GM23248 (cell line): ENCODE results near the gene B4GALNT1.

Experiments
- EZH2 ChIP-seq: fragments of 200-600 bp; sonication (generic); IDR thresholded peaks from 2 replicates; pipeline ENCODE4 v1.6.1; 2018; ENCODE audit warnings: antibody characterized with exemption, mild to moderate bottlenecking; ENCODE audit not compliant: insufficient read depth, poor library complexity, severe bottlenecking
- EZH2phosphoT487 ChIP-seq: fragments of 200-600 bp; sonication (generic); IDR thresholded peaks from 2 replicates; pipeline ENCODE4 v1.6.1; 2018; ENCODE audit warnings: antibody characterized with exemption, moderate library complexity, mild to moderate bottlenecking, low read depth; ENCODE audit not compliant: insufficient read depth

DNA sequence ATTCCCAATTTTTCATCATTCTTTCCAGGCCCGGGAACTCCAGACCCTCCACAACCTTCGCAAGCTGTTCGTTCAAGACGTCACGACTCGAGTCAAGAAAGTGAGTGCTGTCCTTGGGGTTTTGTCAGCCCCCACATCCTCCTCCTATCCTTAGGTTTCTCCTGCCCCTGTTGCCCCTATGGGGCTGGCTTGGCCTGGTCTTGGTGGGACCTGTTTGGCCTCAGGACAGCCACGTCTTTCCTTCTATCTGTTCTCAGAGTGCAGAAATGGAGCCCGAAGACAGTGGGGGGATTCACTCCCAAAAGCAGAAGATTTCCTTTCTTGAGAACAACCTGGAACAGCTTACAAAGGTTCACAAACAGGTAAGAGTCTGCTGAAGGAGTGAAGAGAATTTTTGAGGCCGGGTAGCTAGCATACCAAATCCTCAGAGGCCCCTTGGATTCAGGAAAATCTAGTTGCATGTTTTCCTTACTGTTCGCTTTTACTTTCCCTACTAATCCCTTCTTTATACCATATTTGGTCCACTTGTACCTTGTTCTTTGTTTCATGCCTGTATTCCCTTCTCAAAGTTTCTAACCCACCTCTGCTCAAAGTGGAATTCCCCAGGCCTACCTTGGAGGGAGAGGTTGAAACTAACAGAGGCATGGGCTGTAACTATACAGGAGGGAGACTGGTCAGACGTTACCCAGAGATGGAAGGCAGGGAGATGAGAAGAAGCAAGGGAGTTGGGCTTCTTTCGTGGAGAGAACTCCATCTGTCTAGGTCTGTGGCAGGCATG lies 54.8 kb downstream of the B4GALNT1 start:
- TF ChIP-seq EZH2 (no peak), EZH2phosphoT487 (no peak)
